GM23338 (cell line): Measurements from ENCODE around the gene CD226. TPM values are rescaled to one million over a fixed set of nuclear protein-coding genes. Genes with fewer than 3 reads are reported as not detected.

ENCODE experiments used
- ATAC-seq: fragments of 200-7000 bp; cut with Tn5 transposase; 3 replicates; pipeline ENCODE4 v1.9.1; 2020
- DNase-seq: peaks from one replicate; pipeline ENCODE4 v3.0.0-alpha.2; 2015; ENCODE audit warnings: low spot score
- H2AFZ ChIP-seq: fragments of 200-600 bp; sonication (generic); 2 replicates; pipeline ENCODE4 v1.8.0; 2016; ENCODE audit warnings: antibody characterized with exemption, mild to moderate bottlenecking, moderate library complexity
- H3F3A ChIP-seq: fragments of 200-600 bp; sonication (generic); replicated peaks from 2 replicates; pipeline ENCODE4 v1.8.0; 2017; ENCODE audit warnings: antibody characterized with exemption, mixed run types, low read depth
- H3K27ac ChIP-seq: fragments of 200-600 bp; sonication (generic); 2 replicates; pipeline ENCODE4 v1.6.1; 2016; ENCODE audit warnings: low read depth
- H3K27me3 ChIP-seq: fragments of 200-600 bp; sonication (generic); 2 replicates; pipeline ENCODE4 v1.8.0; 2016; ENCODE audit warnings: mild to moderate bottlenecking, mixed run types, moderate library complexity; ENCODE audit not compliant: insufficient read depth
- H3K36me3 ChIP-seq: fragments of 200-600 bp; sonication (generic); 2 replicates; pipeline ENCODE4 v1.8.0; 2016; ENCODE audit warnings: mild to moderate bottlenecking; ENCODE audit not compliant: insufficient read depth
- H3K4me1 ChIP-seq: fragments of 200-600 bp; sonication (generic); 2 replicates; pipeline ENCODE4 v1.8.0; 2016; ENCODE audit warnings: mild to moderate bottlenecking, moderate library complexity; ENCODE audit not compliant: insufficient read depth
- H3K4me2 ChIP-seq: fragments of 200-600 bp; sonication (generic); 2 replicates; pipeline ENCODE4 v1.7.1; 2017; ENCODE audit warnings: mixed run types
- H3K4me3 ChIP-seq: fragments of 200-600 bp; sonication (generic); 2 replicates; pipeline ENCODE4 v1.6.1; 2016; ENCODE audit warnings: mixed run types
- H3K79me2 ChIP-seq: fragments of 200-600 bp; sonication (generic); replicated peaks from 2 replicates; pipeline ENCODE4 v1.8.0; 2017; ENCODE audit warnings: mild to moderate bottlenecking; ENCODE audit not compliant: insufficient read depth
- H3K9me2 ChIP-seq: fragments of 200-600 bp; sonication (generic); 2 replicates; pipeline ENCODE4 v1.8.0; 2017; ENCODE audit not compliant: insufficient read depth
- H4K20me1 ChIP-seq: fragments of 200-600 bp; sonication (generic); replicated peaks from 2 replicates; pipeline ENCODE4 v1.8.0; 2017; ENCODE audit warnings: mild to moderate bottlenecking; ENCODE audit not compliant: insufficient read depth
- H3K27ac Mint-ChIP-seq: 2 replicates; pipeline ENCODE4 v1.8.0; 2020; ENCODE audit warnings: inconsistent platforms, mild to moderate bottlenecking, moderate library complexity, mixed read lengths
- H3K27me3 Mint-ChIP-seq: 3 replicates; pipeline ENCODE4 v1.8.0; 2022; ENCODE audit warnings: low read depth, mild to moderate bottlenecking, moderate library complexity, mixed read lengths, inconsistent platforms; ENCODE audit not compliant: insufficient read depth, poor library complexity
- H3K36me3 Mint-ChIP-seq: 3 replicates; pipeline ENCODE4 v1.8.0; 2021; ENCODE audit warnings: low read depth, mild to moderate bottlenecking, inconsistent platforms, moderate library complexity, mixed read lengths
- H3K4me1 Mint-ChIP-seq: 3 replicates; pipeline ENCODE4 v1.8.0; 2020; ENCODE audit warnings: mild to moderate bottlenecking, inconsistent platforms, mixed read lengths
- H3K4me3 Mint-ChIP-seq: 3 replicates; pipeline ENCODE4 v1.8.0; 2021; ENCODE audit warnings: moderate library complexity, mild to moderate bottlenecking, inconsistent platforms, mixed read lengths
- H3K9me3 Mint-ChIP-seq: 3 replicates; pipeline ENCODE4 v1.8.0; 2020; ENCODE audit warnings: moderate library complexity, mild to moderate bottlenecking, inconsistent platforms, mixed read lengths
- ETS1 ChIP-seq: IDR thresholded peaks from 2 replicates; pipeline ENCODE4 v1.6.1; 2016; ENCODE audit warnings: antibody characterized with exemption
- EZH2 ChIP-seq: fragments of 200-600 bp; sonication (generic); IDR thresholded peaks from one replicate; pipeline ENCODE4 v1.8.0; 2017; ENCODE audit warnings: antibody characterized with exemption, mild to moderate bottlenecking, low read depth; ENCODE audit not compliant: unreplicated experiment
- EZH2phosphoT487 ChIP-seq: fragments of 200-600 bp; sonication (generic); IDR thresholded peaks from one replicate; pipeline ENCODE4 v1.8.1; 2018; ENCODE audit warnings: antibody characterized with exemption; ENCODE audit not compliant: unreplicated experiment
- ZNF331 ChIP-seq: fragments of 250-450 bp; sonication (Bioruptor Pico); IDR thresholded peaks from 2 replicates; pipeline ENCODE4 v1.5.0; 2020; ENCODE audit warnings: low read depth, mild to moderate bottlenecking, moderate library complexity
- polyA plus RNA-seq: library from polyadenylated mRNA; unstranded; fragments of >200 nt; fragmentation: Nextera tagmentation; extraction: Ambion mirVana; gene quantifications from 2 replicates; pipeline ENCODE4 v1.2.1, GENCODE V29; 2016
- total RNA-seq: library from RNA; depleted of rRNA; stranded (reverse); fragments of >200 nt; shearing (Covaris generic); gene quantifications from 2 replicates; pipeline ENCODE4 v1.2.3, GENCODE V29; 2014
- TF ChIP-seq, protein P1 (sequence below): fragments of 250-450 bp; sonication (Bioruptor Pico); IDR thresholded peaks from 2 replicates; pipeline ENCODE4 v1.5.0; 2020; ENCODE audit warnings: mild to moderate bottlenecking, moderate library complexity
- TF ChIP-seq, protein P2 (sequence below), 2 experiments: fragments of 200-600 bp in 1 of 2; sonication (generic) in 1 of 2; conservative IDR thresholded peaks; 2 replicates each; pipeline versions ENCODE4 v1.5.1 to v1.6.1; 2016 to 2017; ENCODE audit warnings: antibody characterized with exemption in 2 of 2, low read depth in 2 of 2, mild to moderate bottlenecking in 2 of 2, moderate library complexity in 1 of 2

Gene CD226
- total and polyA plus RNA-seq, 2 experiments from 2014 or later = not detected

- Histone ChIP-seq H3K79me2 (no peaks in the 10 kb centered on the region), H2AFZ (no peak overlapping the region), H4K20me1 (no peaks in the 10 kb centered on the region), H3K4me1 (peaks cover 9% of the 10 kb centered on the region; the same call in 1 of the 2 replicates), H3K4me2 (peak overlapping the region; percentile 24; the same call in 1 of the 2 replicates), H3F3A (no peaks in the 10 kb centered on the region), H3K4me3 (no peak overlapping the region), H3K27me3 (no peaks in the 10 kb centered on the region), H3K36me3 (no peaks in the 10 kb centered on the region), H3K9me2 (peaks cover 6% of the 10 kb centered on the region), H3K27ac (peak overlapping the region; percentile 35)
- TF ChIP-seq, protein P1, sequence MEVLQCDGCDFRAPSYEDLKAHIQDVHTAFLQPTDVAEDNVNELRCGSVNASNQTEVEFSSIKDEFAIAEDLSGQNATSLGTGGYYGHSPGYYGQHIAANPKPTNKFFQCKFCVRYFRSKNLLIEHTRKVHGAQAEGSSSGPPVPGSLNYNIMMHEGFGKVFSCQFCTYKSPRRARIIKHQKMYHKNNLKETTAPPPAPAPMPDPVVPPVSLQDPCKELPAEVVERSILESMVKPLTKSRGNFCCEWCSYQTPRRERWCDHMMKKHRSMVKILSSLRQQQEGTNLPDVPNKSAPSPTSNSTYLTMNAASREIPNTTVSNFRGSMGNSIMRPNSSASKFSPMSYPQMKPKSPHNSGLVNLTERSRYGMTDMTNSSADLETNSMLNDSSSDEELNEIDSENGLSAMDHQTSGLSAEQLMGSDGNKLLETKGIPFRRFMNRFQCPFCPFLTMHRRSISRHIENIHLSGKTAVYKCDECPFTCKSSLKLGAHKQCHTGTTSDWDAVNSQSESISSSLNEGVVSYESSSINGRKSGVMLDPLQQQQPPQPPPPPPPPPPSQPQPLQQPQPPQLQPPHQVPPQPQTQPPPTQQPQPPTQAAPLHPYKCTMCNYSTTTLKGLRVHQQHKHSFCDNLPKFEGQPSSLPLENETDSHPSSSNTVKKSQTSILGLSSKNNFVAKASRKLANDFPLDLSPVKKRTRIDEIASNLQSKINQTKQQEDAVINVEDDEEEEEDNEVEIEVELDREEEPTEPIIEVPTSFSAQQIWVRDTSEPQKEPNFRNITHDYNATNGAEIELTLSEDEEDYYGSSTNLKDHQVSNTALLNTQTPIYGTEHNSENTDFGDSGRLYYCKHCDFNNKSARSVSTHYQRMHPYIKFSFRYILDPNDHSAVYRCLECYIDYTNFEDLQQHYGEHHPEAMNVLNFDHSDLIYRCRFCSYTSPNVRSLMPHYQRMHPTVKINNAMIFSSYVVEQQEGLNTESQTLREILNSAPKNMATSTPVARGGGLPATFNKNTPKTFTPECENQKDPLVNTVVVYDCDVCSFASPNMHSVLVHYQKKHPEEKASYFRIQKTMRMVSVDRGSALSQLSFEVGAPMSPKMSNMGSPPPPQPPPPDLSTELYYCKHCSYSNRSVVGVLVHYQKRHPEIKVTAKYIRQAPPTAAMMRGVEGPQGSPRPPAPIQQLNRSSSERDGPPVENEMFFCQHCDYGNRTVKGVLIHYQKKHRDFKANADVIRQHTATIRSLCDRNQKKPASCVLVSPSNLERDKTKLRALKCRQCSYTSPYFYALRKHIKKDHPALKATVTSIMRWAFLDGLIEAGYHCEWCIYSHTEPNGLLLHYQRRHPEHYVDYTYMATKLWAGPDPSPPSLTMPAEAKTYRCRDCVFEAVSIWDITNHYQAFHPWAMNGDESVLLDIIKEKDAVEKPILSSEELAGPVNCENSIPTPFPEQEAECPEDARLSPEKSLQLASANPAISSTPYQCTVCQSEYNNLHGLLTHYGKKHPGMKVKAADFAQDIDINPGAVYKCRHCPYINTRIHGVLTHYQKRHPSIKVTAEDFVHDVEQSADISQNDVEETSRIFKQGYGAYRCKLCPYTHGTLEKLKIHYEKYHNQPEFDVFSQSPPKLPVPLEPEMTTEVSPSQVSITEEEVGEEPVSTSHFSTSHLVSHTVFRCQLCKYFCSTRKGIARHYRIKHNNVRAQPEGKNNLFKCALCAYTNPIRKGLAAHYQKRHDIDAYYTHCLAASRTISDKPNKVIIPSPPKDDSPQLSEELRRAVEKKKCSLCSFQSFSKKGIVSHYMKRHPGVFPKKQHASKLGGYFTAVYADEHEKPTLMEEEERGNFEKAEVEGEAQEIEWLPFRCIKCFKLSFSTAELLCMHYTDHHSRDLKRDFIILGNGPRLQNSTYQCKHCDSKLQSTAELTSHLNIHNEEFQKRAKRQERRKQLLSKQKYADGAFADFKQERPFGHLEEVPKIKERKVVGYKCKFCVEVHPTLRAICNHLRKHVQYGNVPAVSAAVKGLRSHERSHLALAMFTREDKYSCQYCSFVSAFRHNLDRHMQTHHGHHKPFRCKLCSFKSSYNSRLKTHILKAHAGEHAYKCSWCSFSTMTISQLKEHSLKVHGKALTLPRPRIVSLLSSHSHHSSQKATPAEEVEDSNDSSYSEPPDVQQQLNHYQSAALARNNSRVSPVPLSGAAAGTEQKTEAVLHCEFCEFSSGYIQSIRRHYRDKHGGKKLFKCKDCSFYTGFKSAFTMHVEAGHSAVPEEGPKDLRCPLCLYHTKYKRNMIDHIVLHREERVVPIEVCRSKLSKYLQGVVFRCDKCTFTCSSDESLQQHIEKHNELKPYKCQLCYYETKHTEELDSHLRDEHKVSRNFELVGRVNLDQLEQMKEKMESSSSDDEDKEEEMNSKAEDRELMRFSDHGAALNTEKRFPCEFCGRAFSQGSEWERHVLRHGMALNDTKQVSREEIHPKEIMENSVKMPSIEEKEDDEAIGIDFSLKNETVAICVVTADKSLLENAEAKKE (CRISPR knock-in tag) = no peak
- TF ChIP-seq, protein P2, sequence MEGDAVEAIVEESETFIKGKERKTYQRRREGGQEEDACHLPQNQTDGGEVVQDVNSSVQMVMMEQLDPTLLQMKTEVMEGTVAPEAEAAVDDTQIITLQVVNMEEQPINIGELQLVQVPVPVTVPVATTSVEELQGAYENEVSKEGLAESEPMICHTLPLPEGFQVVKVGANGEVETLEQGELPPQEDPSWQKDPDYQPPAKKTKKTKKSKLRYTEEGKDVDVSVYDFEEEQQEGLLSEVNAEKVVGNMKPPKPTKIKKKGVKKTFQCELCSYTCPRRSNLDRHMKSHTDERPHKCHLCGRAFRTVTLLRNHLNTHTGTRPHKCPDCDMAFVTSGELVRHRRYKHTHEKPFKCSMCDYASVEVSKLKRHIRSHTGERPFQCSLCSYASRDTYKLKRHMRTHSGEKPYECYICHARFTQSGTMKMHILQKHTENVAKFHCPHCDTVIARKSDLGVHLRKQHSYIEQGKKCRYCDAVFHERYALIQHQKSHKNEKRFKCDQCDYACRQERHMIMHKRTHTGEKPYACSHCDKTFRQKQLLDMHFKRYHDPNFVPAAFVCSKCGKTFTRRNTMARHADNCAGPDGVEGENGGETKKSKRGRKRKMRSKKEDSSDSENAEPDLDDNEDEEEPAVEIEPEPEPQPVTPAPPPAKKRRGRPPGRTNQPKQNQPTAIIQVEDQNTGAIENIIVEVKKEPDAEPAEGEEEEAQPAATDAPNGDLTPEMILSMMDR (conservative IDR thresholded peaks at IDR 0.05; ENCODE audit: low read depth in 2 of 2) = no peak
- no peak for TF ChIP-seq EZH2
- no peak for TF ChIP-seq ETS1
- no peak for TF ChIP-seq ZNF331
- TF ChIP-seq EZH2phosphoT487 = no peak
- no peak overlapping the region for H3K4me3 Mint-ChIP-seq
- ATAC-seq = no peak
- H3K36me3 Mint-ChIP-seq = peaks cover 2% of the 10 kb centered on the region; the same call in 2 of the 3 replicates
- DNase-seq = no peak
- peak overlapping the region; percentile 90; the same call in 1 of the 2 replicates for H3K27ac Mint-ChIP-seq
- peaks cover 31% of the 10 kb centered on the region for H3K4me1 Mint-ChIP-seq
- peaks cover 3% of the 10 kb centered on the region for H3K27me3 Mint-ChIP-seq
- peaks cover 2% of the 10 kb centered on the region; the same call in 1 of the 3 replicates for H3K9me3 Mint-ChIP-seq
Measured at GRCh38 chr18:69880083-69880482, 67.6 kb downstream of the CD226 start.
